ENCODE data around the gene AQP9.

The AQP9 gene

DNA sequence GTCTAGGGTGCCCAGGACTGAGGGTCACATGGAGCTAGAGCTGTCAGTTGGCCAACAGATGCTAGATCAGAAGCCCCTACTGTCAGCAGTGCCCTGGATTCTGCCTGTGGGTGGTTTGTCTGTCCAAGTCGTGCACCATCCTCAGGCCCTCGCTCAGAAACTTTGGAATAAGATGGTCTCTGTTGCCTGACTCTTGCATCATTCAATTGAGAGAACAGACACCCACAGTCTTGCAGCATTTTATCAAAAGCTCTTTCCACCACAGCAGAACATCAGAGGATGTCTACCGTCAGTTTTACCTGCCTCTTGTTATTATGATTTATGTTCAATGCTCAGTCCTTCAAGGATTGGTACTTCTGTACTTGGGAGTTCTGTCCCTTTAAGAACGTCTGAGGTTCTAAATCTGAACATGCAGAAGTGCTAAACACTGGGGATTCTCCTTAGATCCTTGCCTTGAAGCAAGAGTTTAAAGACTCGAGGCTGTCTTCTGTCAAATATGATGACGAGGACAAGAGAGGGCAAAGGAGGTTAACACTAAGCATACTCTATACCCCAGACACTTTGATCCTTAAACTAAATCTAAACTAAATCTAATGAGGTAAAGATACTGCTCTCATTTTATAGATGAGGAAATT is 4.8 kb downstream of the AQP9 start:
- no peak for DNase-seq

DNA sequence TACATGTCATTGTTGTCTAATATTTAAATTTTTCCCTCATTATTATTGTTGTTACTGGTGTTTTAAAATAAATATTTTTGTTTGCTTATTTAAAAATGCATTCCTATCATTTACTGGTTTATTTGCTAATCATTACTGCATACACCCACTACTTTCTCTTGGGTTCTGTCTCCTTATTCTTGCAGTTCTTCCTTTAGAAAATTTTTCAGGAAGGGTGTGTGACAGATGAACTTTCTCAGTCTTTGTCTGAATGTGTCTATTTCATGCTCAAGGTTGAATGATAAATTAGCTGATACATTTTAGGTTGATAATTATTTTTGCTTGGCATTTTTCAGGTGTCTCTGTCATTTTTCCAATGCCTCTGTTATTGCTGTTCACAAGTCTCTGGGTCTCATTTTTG is 7.4 kb downstream of the AQP9 start:
- DNase-seq: no peak

DNA sequence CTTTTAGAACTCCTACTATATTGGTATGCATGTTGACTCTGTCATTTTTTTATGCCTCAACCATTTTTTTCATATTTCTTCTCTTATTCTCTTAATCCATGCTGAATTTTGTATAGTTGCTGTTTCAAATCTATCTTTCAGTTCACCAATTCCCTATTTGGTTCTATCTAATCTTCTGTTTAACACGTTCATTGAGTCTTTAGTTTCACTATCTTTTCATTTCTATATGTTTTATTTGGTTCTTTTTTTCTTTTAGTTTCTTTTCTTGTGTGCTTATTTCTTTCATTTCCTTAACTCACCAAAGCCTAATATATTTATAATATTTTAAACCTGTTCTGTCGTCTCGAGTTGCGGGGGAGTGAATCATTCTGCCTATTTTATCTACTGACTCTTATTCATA is 8.0 kb downstream of the AQP9 start:
- DNase-seq: no peak

DNA sequence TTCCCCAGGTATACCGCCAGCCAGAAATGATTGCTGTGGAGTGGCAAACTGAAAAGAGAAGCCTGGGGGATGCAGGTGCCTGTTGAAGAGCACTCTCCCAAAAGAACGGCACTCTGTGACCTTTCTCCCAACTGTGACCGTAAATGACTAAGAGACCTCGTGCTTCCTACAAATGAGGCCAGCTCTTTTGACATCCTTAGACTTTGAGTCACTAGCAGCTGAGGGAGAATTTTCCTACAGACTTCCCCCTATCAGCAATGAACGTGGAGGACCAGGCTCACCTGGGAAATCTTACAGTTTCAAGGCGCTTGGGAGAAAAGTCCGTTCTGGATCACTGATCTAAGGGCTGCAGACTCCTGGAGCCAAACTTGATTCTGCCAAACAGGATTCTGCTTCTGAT is 8.6 kb downstream of the AQP9 start:
- no peak for DNase-seq

DNA sequence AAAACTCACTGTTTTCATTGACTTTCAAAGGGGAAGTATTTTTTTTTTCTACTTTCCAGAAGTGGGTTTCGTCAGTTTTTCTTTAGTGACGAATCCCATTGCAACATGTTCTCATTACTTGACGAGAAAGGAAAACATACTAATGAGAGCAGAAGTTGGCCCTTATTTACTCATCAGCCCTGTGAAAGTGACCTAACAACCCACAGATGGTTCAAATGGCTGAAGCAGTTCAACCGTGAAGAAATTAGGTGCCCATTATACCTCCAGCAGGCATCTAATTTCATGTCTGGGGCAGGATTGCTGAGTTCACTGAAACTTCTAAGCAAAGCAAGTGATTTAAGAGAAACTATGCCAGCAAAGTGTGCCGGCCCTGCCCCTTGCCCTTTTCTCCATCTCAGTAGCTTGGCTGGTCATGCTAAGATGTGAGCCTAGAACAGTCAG is 9.0 kb downstream of the AQP9 start:
- no peak for DNase-seq

DNA sequence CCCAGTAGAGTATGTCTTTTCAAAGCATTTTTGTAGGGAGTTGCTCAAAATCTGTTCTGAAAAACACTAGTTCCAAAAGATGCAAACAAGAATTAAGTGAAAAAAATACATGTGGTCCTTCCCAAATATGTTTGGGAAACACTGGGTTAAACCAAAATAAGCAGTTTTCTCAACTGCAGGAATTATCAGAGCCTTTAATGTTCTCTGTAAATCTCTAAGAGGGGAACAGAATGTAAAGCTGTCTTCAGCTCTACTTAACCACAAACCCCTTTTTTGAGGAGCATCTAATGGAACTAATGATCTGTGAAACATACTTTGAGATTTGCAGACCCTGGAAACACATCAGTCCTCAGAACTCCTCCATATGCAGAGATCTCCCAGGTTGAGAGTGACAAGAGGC is 9.9 kb downstream of the AQP9 start:
- no peak for DNase-seq

DNA sequence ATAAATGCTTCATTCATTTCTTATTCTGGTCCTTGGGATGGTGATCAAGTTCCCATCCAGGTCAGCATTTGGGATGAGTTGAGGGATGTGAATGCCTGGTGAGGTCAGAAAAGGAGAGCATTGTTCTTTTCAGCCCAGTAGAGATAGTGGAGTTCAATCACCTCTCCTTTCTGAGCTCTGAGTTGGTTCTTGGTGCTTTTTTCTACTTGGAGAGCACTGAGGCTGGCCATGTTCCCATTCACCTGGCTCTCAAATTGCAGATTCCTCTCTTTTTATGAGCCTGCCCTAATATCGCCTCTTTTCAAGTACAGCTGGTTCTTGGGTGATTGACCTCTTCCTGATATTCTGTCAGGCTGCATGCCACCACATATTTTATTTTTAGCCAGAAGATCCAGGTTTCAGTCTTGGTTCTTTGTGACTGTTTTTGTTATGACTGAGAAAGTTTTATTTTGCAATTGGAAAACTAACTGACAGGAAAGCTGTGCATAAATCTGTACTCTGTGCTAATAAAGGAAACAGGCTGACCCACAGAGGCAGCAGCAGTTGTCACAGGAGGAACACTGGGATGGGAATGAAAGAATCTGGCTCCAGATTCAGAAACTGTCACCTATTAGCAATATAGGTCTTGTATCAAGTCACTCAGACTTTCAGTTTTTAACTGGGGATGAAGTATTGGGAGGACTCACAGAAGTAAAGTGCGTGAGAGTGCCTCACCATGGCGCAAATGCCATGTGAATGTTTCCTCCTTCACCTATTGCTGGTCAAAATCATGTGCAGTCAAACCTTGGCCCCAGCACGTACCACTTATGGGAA is 10.7 kb downstream of the AQP9 start:
- DNase-seq: no peak

DNA sequence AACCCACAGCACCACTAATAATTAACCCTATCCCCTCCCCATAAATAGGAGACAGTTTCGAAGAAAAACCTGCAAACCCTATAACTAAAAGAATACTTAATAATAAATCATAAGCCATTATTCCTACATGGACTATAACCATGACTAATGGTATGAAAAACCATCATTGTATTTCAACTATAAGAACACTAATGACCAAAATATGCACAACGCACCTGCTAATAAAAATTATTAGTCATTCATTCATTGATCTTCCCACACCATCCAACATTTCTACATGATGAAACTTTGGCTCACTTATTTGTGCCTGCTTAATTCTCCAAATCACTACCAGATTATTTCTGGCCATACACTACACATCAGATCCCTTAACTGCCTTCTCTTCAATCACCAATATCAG is 16.6 kb downstream of the AQP9 start:
- DNase-seq: no peak

DNA sequence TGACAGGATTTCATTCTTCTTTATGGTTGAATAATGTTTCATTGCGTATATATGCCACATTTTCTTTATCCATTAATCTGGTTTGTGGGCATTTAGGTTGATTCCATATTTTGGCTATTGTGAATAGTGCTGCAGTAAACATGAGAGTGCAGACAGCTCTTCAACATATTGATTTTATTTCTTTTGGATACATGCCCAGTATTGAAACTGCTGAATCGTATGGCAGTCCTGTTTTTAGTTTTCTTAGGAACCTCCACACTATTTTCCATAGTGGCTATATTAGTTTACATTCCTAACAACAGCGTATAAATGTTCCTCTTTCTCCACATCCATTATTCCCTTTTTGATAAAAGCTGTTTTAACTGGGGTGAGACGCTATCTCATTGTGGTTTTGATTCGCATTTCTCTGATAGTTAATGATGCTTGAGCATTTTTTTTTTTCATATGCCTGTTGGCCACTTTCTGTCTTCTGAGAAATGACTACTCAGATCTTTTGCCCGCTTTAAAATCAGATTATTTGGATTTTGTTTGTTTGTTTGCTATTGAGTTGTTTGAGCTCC is 21.7 kb downstream of the AQP9 start:
- DNase-seq: no peak

DNA sequence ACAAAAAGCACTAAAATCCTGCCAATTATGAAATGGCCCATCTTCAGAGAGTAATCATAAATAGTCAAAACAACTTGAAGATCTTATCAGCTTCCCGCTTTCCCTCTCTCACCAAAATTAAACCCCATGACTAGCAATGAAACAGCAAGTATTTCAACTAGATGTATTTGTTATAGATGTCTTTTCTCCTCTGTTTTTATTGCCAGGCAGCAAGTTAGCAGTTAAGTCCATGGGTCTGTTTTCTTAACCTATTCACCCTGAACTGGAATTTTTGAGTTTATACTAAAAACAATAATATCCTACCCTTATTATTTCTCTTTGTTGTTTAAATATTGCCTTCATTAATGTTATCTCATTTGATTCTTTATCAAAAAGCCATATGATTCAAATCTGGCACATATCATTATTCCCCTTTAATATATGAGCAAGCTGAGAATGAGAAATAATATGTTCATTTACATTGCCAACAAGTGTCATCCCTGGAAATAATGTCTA is 23.3 kb downstream of the AQP9 start:
- DNase-seq: no peak

DNA sequence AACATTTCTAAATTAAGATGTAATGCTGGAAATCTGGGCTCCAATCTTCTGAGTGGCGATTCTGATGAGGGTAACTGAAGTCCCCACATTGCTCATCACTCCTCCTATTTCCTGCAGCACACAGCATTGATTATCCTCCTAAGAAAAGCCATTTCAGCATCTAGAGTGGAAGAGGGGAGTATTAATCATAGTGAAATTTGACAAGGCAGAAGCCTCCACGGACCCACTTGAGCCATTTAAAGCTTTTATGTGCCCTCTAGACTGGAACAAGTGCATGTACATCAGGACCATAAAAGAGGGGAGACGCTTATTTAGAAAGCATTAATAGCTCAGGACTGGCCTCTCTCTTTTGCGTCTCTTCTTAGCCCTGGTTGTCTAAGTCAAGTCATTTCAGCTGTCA is 25.8 kb downstream of the AQP9 start:
- no peak for DNase-seq

DNA sequence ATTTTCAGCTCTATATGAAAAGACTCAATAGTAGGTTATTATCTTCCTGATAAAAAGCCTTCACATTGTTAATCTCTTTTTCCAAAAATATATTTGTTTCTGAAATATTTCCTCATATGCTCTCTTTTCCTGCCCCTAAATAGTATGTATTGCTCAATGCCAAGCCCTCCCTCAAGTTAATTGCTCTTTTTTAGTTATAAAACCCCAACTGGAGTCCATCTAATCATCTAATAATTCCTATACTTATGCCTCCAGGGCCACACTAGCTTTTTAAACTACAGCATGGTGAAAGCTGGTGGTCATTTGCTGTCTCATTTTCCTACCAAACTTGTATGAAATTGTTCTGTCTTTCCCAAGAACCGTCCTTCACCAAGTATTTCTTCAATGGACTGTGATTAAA is 26.7 kb downstream of the AQP9 start:
- DNase-seq: no peak

DNA sequence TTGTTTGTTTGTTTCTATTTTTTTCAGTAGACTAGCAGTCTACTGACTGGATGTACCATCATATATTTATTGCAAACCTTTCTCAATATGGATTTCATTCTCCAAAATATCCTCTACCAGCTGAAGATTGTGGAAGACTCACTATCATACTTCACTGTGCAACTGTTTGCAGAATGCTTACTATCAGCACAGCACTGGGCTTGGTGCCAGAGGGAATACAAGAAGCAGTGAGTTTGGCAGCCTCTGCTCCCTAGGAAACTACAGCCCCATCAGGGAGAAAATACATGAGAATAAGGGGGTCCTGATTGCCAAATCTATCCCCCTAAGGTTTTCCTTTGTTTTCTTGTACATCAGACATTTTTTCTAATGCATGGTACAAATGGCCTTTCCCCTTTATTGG is 27.5 kb downstream of the AQP9 start:
- DNase-seq: no peak

DNA sequence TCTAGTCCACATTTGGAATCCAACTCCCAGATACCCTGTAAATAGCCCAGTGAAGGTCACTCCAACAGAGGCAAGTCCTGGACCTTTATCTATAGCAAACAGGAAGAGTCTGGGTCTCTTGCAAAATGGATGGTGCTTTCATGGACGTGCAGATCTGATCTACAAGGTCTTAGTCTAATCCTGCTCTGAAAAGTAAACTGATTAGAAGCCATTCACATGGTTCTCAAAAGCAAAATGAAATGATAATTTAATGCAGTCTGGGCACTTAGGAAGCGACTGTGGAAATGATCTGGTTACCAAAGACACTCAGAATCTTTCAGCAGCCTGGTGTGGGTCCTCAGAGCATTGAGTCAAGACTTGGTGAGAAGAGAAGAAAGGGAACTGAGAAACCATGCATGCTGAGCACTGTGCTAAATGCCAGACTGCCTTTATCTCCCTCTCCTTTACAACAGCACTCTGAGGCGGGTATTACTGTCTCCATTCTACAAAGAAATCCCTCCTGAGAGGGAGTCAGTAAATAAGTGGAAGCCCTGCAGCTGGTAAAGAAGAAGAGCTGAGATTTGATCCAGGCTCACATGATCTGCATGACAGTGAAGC is 29.0 kb downstream of the AQP9 start:
- DNase-seq: no peak

DNA sequence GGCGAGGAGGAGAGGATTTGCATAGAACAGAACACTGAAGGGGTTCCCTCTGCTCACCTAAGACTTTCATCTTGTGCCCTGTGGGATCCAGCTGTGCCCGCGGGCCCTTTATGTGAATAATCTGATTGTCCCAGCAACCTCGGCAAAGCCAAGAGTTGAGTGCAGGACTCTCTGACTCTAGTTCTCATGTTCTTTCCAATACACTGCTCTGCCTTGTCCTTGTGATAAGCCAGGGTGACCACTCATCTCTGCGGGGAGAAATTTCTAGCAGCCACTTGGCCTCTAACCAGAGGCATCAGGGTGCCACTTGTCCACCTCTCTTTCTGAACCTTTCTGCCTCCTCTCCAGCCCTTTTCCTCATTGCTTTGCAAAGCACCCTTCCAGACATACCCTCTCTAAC is 31.8 kb downstream of the AQP9 start:
- no peak for DNase-seq

DNA sequence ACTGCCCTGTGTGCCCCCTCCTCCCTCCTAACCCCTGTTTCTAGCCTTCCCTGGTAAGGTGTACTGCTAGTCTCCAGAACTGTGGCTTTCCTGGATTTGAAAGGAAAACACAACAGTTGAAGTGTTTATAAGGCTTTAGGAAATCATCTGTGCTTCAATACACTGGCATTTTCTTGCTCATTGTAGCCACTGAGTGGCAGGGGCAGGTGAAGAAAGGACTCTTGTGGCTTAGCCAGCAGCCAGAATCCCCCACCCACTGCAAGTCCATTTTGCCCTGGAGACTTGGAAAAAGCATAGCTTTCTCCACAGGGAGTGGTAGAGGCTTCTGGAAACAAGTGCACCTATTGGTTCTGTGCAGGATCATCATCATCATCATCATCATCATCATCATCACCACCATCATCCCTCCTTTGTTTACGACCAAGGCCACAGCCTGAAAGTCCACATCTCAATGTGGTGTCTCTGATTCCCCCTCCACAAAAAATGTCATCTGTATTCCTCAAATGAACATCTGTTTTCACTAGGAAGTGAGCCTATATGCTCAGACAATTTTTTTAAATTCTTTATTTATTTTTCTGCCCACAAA is 33.4 kb downstream of the AQP9 start:
- no peak for DNase-seq

DNA sequence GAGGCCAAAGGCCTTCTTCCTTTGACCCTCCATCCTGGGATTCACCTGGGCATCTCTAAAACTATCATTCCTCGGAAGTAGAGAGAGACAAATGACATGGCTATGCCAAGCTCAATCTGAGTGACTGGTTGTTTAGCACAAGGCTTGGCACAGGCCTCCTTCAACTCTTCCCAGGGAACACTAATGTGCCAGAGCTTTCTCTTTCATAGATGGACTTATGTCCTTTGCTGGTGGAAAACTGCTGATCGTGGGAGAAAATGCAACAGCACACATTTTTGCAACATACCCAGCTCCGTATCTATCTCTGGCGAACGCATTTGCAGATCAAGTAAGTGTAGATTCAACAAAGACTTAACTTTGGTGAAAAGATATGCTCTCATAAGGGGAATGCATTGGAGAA is 36.5 kb downstream of the AQP9 start:
- DNase-seq: no peak

DNA sequence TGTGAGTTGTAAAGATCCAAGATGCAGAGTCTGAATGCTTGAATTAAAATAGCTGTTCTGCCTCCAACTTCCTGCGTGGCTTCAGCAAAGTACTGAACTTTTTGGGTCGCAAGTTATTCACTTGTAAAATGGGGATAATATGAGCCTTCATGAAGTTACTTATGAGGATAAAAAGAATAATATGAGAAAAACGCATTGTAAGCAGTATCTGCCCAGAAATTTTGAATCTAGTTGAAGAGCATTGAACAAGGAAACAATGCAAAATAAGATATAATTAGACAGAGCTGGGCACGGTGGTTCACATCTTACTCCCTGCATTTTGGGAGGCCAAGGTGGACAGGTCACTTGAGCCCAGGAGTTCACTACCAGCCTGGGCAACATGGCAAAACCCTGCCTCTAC is 37.8 kb downstream of the AQP9 start:
- DNase-seq: no peak

DNA sequence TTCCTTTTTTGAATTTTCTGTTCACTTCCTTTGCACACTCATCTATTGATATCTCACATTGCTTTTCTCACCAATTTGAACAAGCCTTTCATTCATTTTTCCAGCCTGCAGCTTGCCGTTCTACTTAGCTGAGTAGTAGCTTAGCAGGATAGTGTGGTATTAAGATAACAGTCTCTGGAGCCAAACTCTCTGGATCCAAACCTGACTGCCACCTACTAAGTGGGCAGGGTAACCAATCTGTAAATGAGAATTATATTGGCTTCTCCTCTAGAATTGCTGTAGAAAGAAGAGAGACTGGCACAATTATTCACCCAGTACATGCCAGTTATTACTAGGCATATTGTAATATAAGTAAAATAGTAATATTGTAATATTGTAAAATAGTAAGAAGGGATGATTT is 40.5 kb downstream of the AQP9 start:
- DNase-seq: no peak

DNA sequence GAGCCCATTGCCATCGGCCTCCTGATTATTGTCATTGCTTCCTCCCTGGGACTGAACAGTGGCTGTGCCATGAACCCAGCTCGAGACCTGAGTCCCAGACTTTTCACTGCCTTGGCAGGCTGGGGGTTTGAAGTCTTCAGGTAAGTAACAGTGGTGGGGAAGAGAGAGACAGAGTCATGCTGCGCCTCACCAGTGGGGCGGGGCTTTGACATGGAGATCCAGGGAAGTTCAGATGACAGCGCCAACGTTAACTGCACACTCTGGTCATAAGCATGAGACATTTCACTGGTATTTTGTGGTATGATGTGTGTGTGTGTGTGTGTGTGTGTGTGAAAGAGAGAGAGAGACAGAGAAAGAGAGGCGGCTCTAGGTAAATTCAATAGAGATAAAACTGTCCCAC is 41.0 kb downstream of the AQP9 start:
- DNase-seq: no peak

DNA sequence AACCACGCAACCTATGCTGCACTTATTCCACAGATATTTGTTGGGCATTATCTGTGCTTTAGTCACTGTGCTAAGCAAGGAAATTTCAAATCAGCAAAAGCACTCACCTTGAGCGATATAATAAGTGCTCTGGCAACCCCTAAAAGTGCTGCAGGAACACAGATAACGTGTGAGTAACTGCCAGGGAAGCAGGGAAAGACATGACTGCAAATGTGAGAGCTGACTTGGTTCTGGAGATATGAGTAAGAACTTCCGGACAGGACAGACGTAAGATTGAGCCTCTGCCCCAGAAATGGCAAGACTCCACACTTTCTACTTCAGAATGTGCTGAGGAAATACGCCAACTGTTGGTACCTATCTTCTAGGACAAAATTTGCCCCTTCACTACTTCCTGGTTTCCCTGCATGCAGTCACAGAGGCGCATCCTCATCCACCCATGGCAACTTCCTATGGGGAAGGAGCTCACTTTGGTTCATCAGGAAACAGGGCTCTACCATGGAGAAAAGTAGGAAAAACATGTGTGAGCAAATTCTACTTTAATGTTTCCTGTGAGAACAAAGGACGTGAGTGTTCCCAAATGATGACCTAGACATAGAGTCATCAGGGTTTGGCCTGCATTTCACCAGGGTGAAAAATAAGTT is 41.7 kb downstream of the AQP9 start:
- no peak for DNase-seq

DNA sequence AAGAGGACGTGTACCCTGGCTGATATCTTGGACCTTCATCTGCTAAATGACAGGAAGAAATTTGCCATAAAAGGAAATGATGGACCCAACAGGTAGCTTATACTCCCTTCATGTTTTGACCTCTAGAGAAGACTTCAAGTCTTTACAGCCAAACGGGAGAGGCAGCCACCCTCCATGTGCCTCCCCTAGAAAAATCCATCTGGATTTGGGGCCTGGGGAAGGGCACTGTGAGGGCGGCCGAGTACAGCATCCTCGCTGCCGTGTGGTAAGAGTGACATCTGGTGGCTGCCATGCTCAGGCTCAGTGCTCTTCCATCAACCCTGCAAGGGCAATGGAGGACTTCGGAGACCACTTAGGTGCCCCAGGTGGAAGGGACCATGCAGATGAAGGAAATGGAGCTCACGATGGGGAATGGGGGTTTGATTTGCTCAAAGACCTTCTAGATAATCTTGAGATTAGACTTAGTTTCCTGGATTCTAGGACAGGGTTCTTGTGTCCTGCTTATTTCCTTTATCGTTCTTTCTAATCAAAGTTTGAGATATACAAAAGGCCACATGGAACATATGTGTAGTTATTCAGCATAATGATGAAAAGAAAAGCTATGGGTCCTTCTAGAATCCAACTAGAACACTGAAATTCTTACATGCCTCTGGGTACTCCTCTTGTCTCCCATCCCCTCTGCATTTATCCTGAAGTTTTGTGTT is 44.4 kb downstream of the AQP9 start:
- peak; percentile 2 for DNase-seq

Measured in GDM1 (cell line).